ENCODE measurements around the gene CT47A1.
"Not testable (repeated sequence)": the region's sequence is repeated elsewhere in the genome, so short reads cannot be mapped to it uniquely, and the experiment has no call there.

CT47A1 gene

GRCh38 chrX:120985660-120986059, at the start of gene CT47A1:
Gene CT47A1, minus strand, starts transcription at chrX:120985760. Its CDS starts 231 bp downstream, at chrX:120985529.
- FAIRE-seq: not testable (repeated sequence)

- no peak for FAIRE-seq
Observed at GRCh38 chrX:121032531-121032930, 47.0 kb upstream of the CT47A1 start.

GRCh38 chrX:121030083-121030482, 44.5 kb upstream of the CT47A1 start:
- FAIRE-seq: no peak

- FAIRE-seq: no peak
Observed at GRCh38 chrX:121028419-121028818, 42.9 kb upstream of the CT47A1 start.

GRCh38 chrX:121014826-121015225, 29.3 kb upstream of the CT47A1 start:
- no peak for FAIRE-seq

- FAIRE-seq: no peak
Observed at GRCh38 chrX:121013897-121014455, 28.4 kb upstream of the CT47A1 start.

- no peak for FAIRE-seq
Observed at GRCh38 chrX:121011254-121011653, 25.7 kb upstream of the CT47A1 start.

- FAIRE-seq: no peak
Observed at GRCh38 chrX:121010218-121010617, 24.7 kb upstream of the CT47A1 start.

GRCh38 chrX:121009764-121010163, 24.2 kb upstream of the CT47A1 start:
- no peak for FAIRE-seq

- peak; percentile 53 for FAIRE-seq
Observed at GRCh38 chrX:121008920-121009319, 23.4 kb upstream of the CT47A1 start.

GRCh38 chrX:121000589-121000988, 15.0 kb upstream of the CT47A1 start:
- FAIRE-seq: no peak

- FAIRE-seq: no peak
Observed at GRCh38 chrX:120999413-120999812, 13.9 kb upstream of the CT47A1 start.

- not testable (repeated sequence) for FAIRE-seq
Observed at GRCh38 chrX:120956500-120956899, 29.1 kb downstream of the CT47A1 start, which contains the start of gene CT47A7. Gene CT47A7, minus strand, starts transcription at chrX:120956600. Its CDS starts 255 bp downstream, at chrX:120956345.
